Hematopoietic multipotent progenitor cell treated with erythropoietin and hydrocortisone succinate and interleukin-3 and kit ligand, for 8 days (in vitro differentiated cells): ENCODE results near the gene POU6F1.
"Not testable (repeated sequence)": the region's sequence is repeated elsewhere in the genome, so short reads cannot be mapped to it uniquely, and the experiment has no call there.

Source experiments
- DNase-seq: peaks from one replicate; pipeline ENCODE4 v3.0.0-alpha.2; 2015

Gene POU6F1, protein sequence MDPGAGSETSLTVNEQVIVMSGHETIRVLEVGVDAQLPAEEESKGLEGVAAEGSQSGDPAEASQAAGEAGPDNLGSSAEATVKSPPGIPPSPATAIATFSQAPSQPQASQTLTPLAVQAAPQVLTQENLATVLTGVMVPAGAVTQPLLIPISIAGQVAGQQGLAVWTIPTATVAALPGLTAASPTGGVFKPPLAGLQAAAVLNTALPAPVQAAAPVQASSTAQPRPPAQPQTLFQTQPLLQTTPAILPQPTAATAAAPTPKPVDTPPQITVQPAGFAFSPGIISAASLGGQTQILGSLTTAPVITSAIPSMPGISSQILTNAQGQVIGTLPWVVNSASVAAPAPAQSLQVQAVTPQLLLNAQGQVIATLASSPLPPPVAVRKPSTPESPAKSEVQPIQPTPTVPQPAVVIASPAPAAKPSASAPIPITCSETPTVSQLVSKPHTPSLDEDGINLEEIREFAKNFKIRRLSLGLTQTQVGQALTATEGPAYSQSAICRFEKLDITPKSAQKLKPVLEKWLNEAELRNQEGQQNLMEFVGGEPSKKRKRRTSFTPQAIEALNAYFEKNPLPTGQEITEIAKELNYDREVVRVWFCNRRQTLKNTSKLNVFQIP

GRCh38 chr12:51217968-51218606 is at the start of gene POU6F1:
TSS of gene POU6F1 (minus strand) at chr12:51218062. CDS start at chr12:51206836, 11,226 bp downstream.
- peak; percentile 82 for DNase-seq

- no peak for DNase-seq
Measured at GRCh38 chr12:51265024-51265423, 47.2 kb upstream of the POU6F1 start.

DNA sequence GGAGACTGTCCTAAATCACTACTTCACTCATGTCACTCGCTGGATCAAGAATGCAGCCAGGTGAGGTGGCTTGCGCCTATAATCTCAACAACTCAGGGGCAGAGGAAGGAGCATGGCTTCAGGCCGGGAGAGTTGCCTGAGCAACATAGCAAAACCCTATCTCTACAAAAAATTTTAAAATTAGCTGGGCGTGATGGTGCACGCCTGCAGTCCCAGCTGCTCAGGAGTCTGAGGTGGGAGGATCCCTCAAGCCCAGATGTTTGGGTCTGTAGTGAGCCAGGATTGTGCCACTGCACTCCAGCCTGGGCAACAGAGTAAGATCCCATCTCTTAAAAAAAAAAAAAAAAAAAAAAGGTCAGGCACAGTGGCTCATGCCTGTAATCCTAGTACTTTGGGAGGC is 46.4 kb upstream of the POU6F1 start:
- no peak for DNase-seq

DNA sequence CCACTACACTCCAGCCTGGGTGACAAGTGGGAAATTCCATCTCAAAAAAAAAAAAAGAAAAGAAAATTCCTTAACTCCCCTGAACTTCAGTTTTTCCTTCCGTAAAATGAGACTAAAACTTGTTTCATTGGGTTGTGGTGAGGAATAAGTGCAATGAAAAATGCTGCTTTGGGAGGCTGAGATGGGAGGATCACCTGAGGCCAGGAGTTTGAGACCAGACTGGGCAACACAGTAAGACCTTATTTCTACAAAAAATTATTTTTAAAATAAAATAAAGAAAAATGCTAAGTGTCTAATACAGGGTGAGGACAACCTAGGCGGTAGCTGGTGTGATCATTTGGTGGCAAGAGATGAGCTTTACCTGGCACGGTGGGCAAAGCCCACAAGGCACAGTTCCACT is 45.5 kb upstream of the POU6F1 start:
- DNase-seq: no peak

- peak; percentile 63 for DNase-seq
Measured at GRCh38 chr12:51262758-51263177, 44.9 kb upstream of the POU6F1 start.

- DNase-seq: not testable (repeated sequence)
Measured at GRCh38 chr12:51259600-51259999, 41.7 kb upstream of the POU6F1 start.

- no peak for DNase-seq
Measured at GRCh38 chr12:51254536-51254935, 36.7 kb upstream of the POU6F1 start.

GRCh38 chr12:51253276-51253675 is 35.4 kb upstream of the POU6F1 start:
- DNase-seq: no peak

DNA sequence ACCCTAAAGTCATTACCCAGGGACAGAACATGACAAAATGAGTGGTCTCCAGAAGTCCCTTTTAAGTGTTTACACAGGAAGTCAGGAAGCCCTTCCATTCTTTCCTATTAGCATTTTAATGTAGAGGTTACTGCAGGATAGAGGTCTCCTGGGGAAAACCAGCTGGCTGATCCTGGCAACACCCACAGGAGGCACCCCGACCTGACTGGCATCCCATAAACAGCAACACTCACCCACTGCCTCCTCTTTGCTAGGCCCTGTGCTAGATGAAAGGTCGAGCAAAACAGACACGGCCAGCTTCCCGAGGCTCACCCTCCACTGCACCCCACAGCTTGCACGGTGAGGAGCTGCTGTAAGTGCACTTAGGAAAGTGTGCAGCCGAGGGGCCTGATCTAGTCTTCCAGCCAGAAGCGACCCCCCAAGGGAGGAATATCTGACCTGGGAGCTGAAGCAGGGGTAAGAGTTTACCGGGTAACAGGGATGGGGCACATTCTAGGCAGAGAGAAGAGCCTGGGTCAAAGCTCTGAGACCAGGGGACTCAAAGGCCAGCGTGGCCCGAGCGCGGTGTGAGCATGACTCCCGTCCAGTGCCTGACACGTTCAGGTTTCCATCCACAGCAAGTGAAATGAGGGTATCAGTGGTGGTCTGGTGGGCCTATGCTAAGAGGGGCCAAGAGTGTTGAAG is 29.8 kb upstream of the POU6F1 start:
- no peak for DNase-seq

DNA sequence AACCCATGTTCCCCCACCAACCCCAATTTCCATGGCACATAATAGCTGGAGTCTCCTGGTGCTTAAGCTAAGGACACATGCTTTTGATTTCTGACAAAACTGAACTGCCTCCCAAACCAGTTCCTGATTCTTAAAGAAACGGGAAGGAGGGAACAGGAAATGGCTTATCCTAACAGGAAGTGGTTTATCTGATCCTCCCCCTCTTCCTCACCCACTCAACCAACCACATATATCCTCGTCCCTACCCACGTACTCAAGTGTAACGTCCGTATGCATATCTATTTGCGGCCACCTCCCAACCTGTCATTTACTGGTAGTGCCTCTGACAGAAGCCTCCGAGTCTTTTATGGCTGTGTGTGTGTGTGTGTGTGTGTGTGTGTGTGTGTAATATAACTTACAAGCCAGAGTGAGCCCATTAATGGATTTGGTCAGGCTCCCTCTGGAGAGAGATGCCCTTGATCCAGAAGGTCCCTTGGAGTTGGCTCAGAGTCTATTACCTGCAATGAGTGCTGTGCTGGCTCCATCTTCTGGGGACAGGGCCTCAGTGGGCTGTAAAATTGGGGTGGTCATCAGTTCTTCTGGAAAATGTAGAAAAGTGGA is 28.5 kb upstream of the POU6F1 start:
- DNase-seq: peak; percentile 84

DNA sequence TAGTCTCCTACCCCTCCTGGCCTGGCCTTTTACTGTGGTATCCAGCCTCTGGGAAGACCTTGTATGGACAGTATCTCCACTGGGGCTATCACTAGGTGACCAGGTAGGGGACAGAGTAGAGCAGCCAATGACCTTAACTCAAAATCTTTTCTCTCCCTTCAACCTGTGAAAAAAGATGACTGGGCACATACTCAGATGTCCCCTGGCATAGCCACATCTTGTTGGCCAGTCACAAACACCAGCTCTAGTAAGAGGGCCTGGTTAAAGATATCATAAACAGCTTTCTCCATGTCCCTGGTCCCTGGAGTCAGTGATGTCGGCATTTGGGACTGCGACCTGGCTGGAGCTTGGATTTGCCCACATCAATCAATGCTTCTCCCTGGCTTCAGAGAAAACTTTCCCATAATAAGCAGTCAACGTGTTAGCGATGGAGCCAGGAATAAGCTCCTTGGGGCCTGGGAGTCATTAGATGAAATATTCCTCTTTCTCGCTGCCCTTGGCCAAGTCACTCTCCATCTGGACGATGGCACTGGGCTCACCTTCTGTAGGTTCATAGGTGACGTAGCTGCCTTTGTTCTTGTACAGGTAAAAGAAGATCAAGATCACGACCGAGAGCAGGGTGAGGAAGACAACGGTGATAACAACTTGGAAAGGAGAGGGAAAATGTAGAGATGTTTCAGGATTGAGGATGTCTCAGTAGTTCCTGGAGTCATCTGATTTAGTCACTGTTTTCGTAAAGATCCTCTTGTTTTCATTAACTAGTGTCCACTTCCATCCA is 27.8 kb upstream of the POU6F1 start:
- no peak for DNase-seq

DNA sequence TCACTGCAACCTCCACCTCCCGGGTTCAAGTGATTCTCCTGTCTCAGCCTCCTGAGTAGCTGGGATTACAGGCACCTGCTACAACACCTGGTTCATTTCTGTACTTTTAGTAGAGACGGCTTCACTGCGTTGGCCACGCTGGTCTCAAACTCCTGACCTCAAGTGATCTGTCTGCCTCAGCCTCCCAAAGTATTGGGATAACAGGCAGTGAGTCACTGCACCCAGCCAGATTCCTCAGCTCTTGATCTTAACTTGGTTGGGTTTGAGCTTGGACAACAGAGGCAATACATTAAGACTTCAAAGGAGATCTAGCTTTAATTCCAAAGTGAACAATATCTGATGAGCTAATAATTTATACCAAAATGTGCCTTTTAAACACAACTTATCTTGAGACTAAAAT is 26.4 kb upstream of the POU6F1 start:
- DNase-seq: no peak

- DNase-seq: no peak
Measured at GRCh38 chr12:51242876-51243275, 25.0 kb upstream of the POU6F1 start.

DNA sequence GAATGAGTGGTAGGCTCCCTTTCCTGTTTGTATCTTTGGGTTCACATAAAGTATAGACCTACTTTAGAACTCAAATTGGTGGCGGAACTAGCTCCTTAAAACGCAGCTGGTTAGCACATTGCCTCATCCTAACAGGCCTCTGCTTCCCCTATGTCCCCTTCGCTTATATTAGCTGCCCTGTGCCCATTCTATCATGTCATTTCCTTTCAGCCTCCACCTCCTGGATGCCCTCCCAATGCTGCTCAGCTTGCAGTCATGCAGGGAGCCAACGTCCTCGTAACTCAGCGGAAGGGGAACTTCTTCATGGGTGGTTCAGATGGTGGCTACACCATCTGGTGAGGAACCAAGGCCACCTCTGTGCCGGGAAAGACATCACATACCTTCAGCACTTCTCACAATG is 24.3 kb upstream of the POU6F1 start:
- DNase-seq: no peak

DNA sequence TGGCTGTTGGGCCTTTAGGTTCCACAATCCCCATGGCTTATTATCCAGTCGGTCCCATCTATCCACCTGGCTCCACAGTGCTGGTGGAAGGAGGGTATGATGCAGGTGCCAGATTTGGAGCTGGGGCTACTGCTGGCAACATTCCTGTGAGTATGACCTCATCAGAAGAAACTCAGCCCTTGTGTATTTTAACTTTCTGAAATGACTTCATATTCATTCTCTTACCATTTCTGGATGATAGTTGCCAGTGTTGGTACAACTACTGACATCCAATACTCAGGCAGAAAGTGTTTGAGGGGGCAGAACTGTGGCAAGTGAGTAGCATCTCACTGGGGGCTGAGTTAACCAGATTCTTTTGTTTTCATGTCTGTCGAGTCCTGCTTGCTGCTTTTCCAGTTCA is 23.1 kb upstream of the POU6F1 start:
- DNase-seq: no peak

DNA sequence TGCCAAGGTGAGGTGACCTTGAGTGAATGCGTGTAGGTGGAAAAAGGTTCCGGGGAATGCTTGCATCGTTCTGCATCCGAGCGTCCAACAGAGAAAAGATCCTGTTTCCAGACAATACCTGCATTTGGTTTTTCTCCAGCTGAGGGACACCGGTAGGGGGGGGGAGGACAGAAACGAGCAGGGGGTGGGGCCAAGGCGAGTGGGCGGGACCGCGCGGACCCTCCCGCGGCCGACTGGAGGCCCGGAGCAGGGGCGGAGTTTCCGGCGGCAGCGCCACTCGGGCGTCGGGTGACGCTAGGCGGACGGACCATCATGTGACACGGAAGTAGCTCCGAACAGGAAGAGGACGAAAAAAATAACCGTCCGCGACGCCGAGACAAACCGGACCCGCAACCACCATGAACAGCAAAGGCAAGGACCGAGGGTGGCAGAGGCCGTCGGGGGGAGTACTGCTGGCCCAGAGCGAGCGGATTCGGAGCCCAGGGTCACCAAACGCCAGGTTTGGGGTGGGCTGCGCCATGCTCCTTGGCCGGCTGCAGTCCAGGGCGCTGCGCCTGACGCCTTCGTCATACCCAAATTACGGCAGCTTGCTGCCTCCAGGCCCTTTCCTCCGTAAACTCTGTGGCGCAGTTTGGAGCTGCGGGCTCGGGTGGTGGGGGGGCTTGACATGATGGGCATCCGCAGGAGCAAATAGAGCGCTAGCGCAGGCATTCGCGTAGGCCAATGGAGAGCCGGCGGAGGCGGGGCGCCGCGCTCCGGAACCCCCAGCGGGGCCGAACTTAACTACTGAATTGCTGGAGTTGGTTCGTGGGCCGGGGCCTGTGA is 20.9 kb upstream of the POU6F1 start, which contains the start of gene DAZAP2:
Gene DAZAP2 (plus strand): TSS at position 317 of the 825 bp plus-strand sequence. CDS start 82 bp downstream, at position 399.
- peak; percentile 95 for DNase-seq

DNA sequence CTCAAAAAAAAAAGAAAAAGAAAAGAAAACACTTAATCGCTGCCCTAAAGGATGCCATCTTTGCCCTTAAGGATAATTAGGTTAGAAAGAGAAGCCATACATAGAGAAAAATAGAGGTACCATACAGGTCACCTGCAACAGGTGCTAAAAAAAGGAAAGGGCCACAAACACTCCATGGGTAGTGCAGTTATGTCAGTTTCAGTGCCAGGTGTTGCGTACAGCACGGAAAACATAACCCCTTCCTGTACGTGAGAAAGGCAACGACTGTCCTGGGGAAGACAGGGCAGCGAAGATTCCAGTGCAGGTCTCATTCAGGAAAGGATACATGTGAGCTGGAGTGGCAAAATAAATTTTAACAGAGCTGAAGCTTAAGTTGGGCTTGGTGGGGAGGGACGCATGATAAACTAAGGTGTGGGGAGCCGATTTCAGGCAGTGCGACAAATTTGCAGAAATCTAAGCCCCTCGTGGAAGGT is 20.2 kb upstream of the POU6F1 start:
- DNase-seq: no peak

GRCh38 chr12:51234530-51234929 is 16.7 kb upstream of the POU6F1 start:
- peak; percentile 32 for DNase-seq

DNA sequence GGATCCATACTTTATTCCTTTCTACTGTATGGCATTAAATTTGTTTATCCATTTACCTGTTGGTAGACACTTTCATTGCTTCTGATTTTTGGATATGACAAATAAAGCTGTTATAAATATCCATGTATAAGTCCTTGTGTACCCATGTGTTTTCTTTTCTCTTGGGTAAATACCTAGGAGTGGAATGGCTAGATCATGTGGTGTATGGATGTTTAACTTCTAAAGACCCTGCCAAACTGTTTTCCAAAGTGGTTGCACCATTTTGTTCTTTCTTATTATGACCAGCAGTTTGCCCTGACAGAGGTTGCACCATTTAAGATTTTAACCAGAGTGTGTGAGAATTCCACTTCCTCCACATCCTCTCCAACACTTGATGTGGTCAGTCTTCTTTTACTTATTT is 14.8 kb upstream of the POU6F1 start:
- no peak for DNase-seq

DNA sequence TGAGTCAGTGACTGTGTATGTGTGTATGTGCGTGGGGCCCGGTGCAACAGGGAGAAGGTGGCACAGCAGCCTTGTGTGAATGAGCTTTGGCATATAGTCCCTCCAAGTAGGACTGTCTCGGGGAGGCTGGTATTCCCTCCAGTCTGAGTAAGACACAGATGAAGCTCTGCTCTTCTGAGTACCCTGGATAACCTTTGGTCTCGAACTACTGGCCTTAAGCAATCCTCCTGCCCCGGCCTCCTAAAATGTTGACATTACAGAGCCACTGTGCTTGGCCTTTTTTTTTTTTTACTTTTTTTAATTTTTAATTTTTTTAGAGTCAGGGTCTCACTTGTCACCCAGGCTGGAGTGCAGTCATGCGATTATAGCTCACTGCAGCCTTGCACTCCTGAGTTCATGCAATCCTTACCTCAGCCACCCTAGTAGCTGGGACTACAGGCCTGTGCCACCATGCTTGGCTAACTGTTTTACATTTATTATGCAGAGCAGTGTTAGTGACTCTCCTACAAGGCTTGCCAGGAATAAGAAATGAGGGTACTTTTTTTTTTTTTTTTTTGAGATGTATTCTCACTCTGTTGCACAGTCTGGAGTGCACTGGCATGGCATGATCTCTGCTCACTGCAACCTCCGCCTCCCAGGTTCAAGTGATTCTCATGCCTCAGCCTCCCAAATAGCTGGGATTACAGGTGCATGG is 11.4 kb upstream of the POU6F1 start:
- DNase-seq: no peak
